ENCODE measurements around the gene CA5A.
"Not testable (repeated sequence)": the region's sequence is repeated elsewhere in the genome, so short reads cannot be mapped to it uniquely, and the experiment has no call there.

- TF ChIP-seq CTCF (IDR thresholded peaks at IDR 0.05; ENCODE audit: borderline replicate concordance, extremely low read depth, low read length, poor library complexity, severe bottlenecking); EZH2 (IDR thresholded peaks at IDR 0.05; ENCODE audit: borderline replicate concordance, low read depth, low read length, severe bottlenecking): not testable (repeated sequence)
These were observed 56.8 kb downstream of the CA5A start for GRCh38 chr16:87879411-87880013.

All from DND-41 (cell line).